Vagina (tissue), 2 donors: ENCODE data around the gene ZBTB8OS. TPM values are rescaled to one million over a fixed set of nuclear protein-coding genes. Genes with fewer than 3 reads are reported as not detected.
"Not testable (repeated sequence)": the region's sequence is repeated elsewhere in the genome, so short reads cannot be mapped to it uniquely, and the experiment has no call there.

Source experiments
- DNase-seq, 2 donors: peaks; one replicate each; pipeline ENCODE4 v3.0.0-alpha.2; 2017; ENCODE audit errors: extremely low spot score in 2 of 2
- H3K27ac ChIP-seq: fragments of 200-600 bp; sonication (generic); one replicate; pipeline ENCODE4 v1.5.1; 2019
- H3K27me3 ChIP-seq: fragments of 200-600 bp; sonication (generic); one replicate; pipeline ENCODE4 v1.5.1; 2019
- H3K36me3 ChIP-seq, 2 donors: fragments of 200-600 bp; sonication (generic); one replicate each; pipeline ENCODE4 v1.5.1; 2017 to 2019
- H3K4me1 ChIP-seq: fragments of 200-600 bp; sonication (generic); one replicate; pipeline ENCODE4 v1.5.1; 2019
- H3K4me3 ChIP-seq, 2 donors: fragments of 200-600 bp; sonication (generic); 1 replicate in 1 of 2; 2 replicates in 1 of 2; pipeline ENCODE4 v1.5.1; 2016 to 2019
- H3K9me3 ChIP-seq: fragments of 200-600 bp; sonication (generic); one replicate; pipeline ENCODE4 v1.5.1; 2019
- POLR2A ChIP-seq, 2 donors: fragments of 450-650 bp; IDR thresholded peaks; one replicate each; pipeline ENCODE4 v1.6.1; 2017; ENCODE audit warnings: antibody characterized with exemption in 2 of 2, mild to moderate bottlenecking in 2 of 2, moderate library complexity in 2 of 2
- POLR2AphosphoS5 ChIP-seq, 2 donors: sonication (generic); formaldehyde crosslinking; IDR thresholded peaks; one replicate each; pipeline ENCODE4 v1.9.0; 2017; ENCODE audit warnings: antibody characterized with exemption in 2 of 2, mild to moderate bottlenecking in 2 of 2, low read depth in 1 of 2; ENCODE audit not compliant: insufficient read depth in 1 of 2
- intact Hi-C: fragments of 100-400 bp; cut with DNase I; formaldehyde crosslinking; loops from one replicate; pipeline ENCODE4 v1.15.1; 2023
- total RNA-seq: library from RNA; depleted of rRNA; stranded (reverse); fragments of >200 nt; gene quantifications from one replicate; pipeline ENCODE4 v1.2.3, GENCODE V29; 2016
- TF ChIP-seq, protein P1 (sequence below), 3 experiments: fragments of 450-650 bp in 2 of 3; fragments of 200-600 bp in 1 of 3; sonication (generic) in 1 of 3; IDR thresholded peaks; one replicate each; pipeline ENCODE4 v1.5.1; 2017 to 2019; ENCODE audit warnings: antibody characterized with exemption in 3 of 3, mild to moderate bottlenecking in 2 of 3, moderate library complexity in 2 of 3

Gene ZBTB8OS
- total RNA-seq, result 17.4 TPM

DNA sequence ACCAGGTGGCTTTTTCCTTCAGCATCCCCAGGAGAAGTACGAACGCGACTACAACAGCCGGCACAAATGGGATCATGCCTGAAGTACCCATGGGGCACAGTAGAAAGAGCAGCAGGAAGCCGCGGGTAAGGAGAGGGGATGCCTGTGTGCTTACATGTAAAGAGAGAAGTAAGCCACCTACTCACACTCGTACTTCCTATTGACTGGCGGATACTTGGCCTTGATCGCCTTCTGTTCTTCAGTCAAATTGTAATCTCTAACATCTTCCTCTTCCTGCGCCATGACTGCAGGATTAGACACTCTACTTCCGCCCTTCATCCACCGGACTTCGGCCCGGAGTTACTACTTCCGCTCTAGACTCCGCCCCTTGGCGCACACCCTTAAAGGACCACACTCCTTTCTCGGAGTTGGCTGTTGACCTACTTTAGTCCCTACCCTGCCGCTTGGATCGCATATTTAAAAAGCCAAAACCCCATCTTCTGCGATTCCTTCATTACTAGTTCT, at the start of gene ZBTB8OS:
ZBTB8OS (minus strand) TSS at position 303 of the 504 bp plus-strand sequence; CDS start at position 282, 21 bp downstream.
- no peaks in the 10 kb centered on the region for H3K27me3 ChIP-seq
- peak within 1 kb of the TSS; percentile 84 to 89 for H3K4me3 ChIP-seq
- H3K9me3 ChIP-seq, result no peaks in the 10 kb centered on the region
- peak within 1 kb of the TSS; percentile 100 for H3K27ac ChIP-seq
- DNase-seq, result peak in 1 of 2 donors; percentile 93
- peaks cover 0 to 17% of the 10 kb centered on the region in 2 donors for H3K36me3 ChIP-seq
- TF ChIP-seq, protein P1, sequence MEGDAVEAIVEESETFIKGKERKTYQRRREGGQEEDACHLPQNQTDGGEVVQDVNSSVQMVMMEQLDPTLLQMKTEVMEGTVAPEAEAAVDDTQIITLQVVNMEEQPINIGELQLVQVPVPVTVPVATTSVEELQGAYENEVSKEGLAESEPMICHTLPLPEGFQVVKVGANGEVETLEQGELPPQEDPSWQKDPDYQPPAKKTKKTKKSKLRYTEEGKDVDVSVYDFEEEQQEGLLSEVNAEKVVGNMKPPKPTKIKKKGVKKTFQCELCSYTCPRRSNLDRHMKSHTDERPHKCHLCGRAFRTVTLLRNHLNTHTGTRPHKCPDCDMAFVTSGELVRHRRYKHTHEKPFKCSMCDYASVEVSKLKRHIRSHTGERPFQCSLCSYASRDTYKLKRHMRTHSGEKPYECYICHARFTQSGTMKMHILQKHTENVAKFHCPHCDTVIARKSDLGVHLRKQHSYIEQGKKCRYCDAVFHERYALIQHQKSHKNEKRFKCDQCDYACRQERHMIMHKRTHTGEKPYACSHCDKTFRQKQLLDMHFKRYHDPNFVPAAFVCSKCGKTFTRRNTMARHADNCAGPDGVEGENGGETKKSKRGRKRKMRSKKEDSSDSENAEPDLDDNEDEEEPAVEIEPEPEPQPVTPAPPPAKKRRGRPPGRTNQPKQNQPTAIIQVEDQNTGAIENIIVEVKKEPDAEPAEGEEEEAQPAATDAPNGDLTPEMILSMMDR (IDR thresholded peaks at IDR 0.05), result no peak
- no peak for TF ChIP-seq POLR2A (IDR thresholded peaks at IDR 0.05)
- TF ChIP-seq POLR2AphosphoS5 (IDR thresholded peaks at IDR 0.05; ENCODE audit: insufficient read depth in 1 of 2, low read depth in 1 of 2), result peak in 1 of 2 donors; percentile 62
- peaks cover 61% of the 10 kb centered on the region for H3K4me1 ChIP-seq
- intact Hi-C loops, result no loop called here

DNA sequence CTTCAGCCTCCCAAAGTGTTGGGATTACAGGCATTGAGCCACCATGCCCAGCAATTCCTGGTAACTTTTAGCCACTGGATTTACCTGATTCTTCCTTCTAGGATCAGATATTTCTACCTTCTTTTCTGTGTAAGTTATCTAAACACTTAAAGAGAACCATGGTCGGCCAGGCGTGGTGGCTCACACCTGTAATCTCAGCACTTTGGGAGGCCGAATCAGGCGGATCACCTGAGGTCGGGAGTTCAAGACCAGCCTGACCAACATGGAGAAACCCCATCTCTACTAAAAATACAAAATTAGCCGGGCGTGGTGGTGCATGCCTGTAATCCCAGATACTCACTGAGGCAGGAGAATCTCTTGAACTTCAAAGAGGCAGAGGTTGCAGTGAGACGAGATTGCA, 46.6 kb upstream of the ZBTB8OS start:
- H3K27ac ChIP-seq, intact Hi-C loops, H3K4me3 ChIP-seq, DNase-seq, H3K9me3 ChIP-seq, H3K36me3 ChIP-seq, H3K27me3 ChIP-seq: not testable (repeated sequence)
- H3K4me1 ChIP-seq, result peaks cover 24% of the 10 kb centered on the region

DNA sequence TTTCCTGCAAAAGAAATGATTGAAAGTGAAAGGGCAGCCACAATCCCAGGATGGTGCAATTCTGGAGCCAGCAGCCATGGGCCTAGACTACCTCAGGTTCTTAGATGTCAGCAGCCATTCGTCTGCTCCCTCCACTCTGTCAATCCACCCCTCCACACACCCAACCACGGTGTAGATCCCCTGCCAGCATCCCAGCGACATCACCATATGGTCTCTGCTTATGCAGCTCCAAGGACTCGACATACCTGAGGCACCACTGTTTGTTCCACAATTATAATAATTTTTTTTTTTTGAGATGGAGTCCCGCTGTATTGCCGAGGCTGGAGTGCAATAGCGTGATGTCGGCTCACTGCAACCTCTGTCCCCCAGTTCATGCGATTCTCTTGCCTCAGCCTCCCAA, 45.7 kb upstream of the ZBTB8OS start:
- Histone ChIP-seq H3K9me3 (no peaks in the 10 kb centered on the region), H3K36me3 (no peaks in the 10 kb centered on the region), H3K27me3 (no peaks in the 10 kb centered on the region), H3K4me1 (peaks cover 14% of the 10 kb centered on the region), H3K4me3 (no peak overlapping the region), H3K27ac (no peak overlapping the region)
- TF ChIP-seq POLR2AphosphoS5 (IDR thresholded peaks at IDR 0.05; ENCODE audit: insufficient read depth in 1 of 2, low read depth in 1 of 2), result no peak
- TF ChIP-seq POLR2A (IDR thresholded peaks at IDR 0.05), result no peak
- TF ChIP-seq, protein P1 (IDR thresholded peaks at IDR 0.05), result no peak
- DNase-seq, result no peak
- intact Hi-C loops, result no loop called here

- H3K4me1 ChIP-seq, result peaks cover 12% of the 10 kb centered on the region
- no peak overlapping the region for H3K4me3 ChIP-seq
- H3K9me3 ChIP-seq, result no peaks in the 10 kb centered on the region
- TF ChIP-seq POLR2AphosphoS5 (IDR thresholded peaks at IDR 0.05; ENCODE audit: insufficient read depth in 1 of 2, low read depth in 1 of 2) (peak in 1 of 2 donors; percentile 24), POLR2A (IDR thresholded peaks at IDR 0.05) (no peak)
- intact Hi-C loops, result no loop called here
- H3K27ac ChIP-seq, result peak overlapping the region; percentile 18
- H3K27me3 ChIP-seq, result no peaks in the 10 kb centered on the region
- no peaks in the 10 kb centered on the region for H3K36me3 ChIP-seq
- no peak for DNase-seq
Measured at GRCh38 chr1:32695098-32695904, 45.0 kb upstream of the ZBTB8OS start.

DNA sequence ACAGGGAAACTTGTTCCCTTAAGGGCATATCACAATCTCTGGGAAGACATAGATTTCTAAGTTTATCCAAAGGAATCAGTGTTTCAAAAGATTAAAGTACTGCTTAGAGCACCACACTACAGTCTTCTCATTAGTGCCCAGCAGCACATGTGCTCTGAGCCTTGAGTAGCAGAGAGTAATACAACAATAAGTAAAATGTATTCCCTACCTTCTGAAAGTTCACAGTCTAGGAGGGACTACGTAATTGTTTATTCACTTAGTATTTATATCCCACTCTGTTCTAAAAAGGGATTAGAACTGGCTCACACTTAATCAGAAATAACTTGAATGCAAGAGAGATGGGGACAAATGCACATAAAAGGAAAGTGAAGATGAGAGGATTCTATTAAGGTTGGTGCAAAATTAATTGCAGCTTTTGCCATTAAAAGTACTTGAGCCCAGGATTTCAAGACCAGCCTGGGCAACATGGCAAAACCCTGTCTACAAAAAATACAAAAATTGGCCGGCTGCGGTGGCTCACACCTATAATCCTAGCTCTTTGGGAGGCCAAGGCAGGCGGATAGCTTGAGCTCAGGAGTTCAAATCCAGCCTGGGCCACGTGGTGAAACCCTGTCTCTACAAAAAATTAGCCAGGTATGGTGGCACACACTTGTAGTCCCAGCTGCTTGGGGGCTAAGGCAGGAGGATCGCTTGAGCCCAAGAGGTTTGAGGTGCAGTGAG, 43.3 kb upstream of the ZBTB8OS start:
- Histone ChIP-seq H3K4me3 (no peak overlapping the region), H3K27me3 (no peaks in the 10 kb centered on the region), H3K36me3 (no peaks in the 10 kb centered on the region), H3K27ac (no peak overlapping the region), H3K4me1 (peaks cover 12% of the 10 kb centered on the region), H3K9me3 (no peaks in the 10 kb centered on the region)
- intact Hi-C loops, result no loop called here
- no peak for DNase-seq
- no peak for TF ChIP-seq POLR2AphosphoS5 (IDR thresholded peaks at IDR 0.05; ENCODE audit: insufficient read depth in 1 of 2, low read depth in 1 of 2)
- TF ChIP-seq POLR2A (IDR thresholded peaks at IDR 0.05), result no peak
- TF ChIP-seq, protein P1 (IDR thresholded peaks at IDR 0.05), result no peak
